Thoracic aorta (tissue), 2 donors: ENCODE measurements around the gene HPX. TPM values are rescaled to one million over a fixed set of nuclear protein-coding genes. Genes with fewer than 3 reads are reported as not detected.

Experiments used
- ATAC-seq: fragments of 150-250 bp; one replicate; pipeline ENCODE4 v1.8.0; 2017; ENCODE audit warnings: low read depth; ENCODE audit not compliant: insufficient number of reproducible peaks, low FRiP score
- DNase-seq: peaks from one replicate; pipeline ENCODE4 v3.0.0-alpha.2; 2020; ENCODE audit warnings: low spot score
- H3K27ac ChIP-seq, 2 donors: fragments of 200-600 bp; sonication (generic); 1 replicate in 1 of 2; 2 replicates in 1 of 2; pipeline ENCODE4 v1.5.1; 2016; ENCODE audit warnings: mild to moderate bottlenecking in 2 of 2, moderate library complexity in 2 of 2
- H3K27me3 ChIP-seq: fragments of 200-600 bp; sonication (generic); replicated peaks from 2 replicates; pipeline ENCODE4 v1.6.0; 2016; ENCODE audit warnings: mild to moderate bottlenecking; ENCODE audit not compliant: insufficient read depth
- H3K36me3 ChIP-seq: fragments of 200-600 bp; sonication (generic); one replicate; pipeline ENCODE4 v1.5.1; 2016
- H3K4me1 ChIP-seq, 2 donors: fragments of 200-600 bp; sonication (generic); 1 replicate in 1 of 2; 2 replicates in 1 of 2; pipeline versions ENCODE4 v1.5.1 to v1.6.0; 2016; ENCODE audit warnings: low read depth in 2 of 2, mild to moderate bottlenecking in 1 of 2; ENCODE audit not compliant: control insufficient read depth in 1 of 2
- H3K4me3 ChIP-seq: fragments of 200-600 bp; sonication (generic); 2 replicates; pipeline ENCODE4 v1.5.1; 2016; ENCODE audit warnings: mild to moderate bottlenecking
- H3K9me3 ChIP-seq: fragments of 200-600 bp; sonication (generic); 2 replicates; pipeline ENCODE4 v1.5.1; 2016
- total RNA-seq, 2 donors: library from RNA; depleted of rRNA; stranded (reverse); fragments of >200 nt; gene quantifications; one replicate each; pipeline versions ENCODE4 v1.1.0 to v1.2.3, GENCODE V29; 2016
- TF ChIP-seq, protein P1 (sequence below): fragments of 200-600 bp; sonication (generic); IDR thresholded peaks from one replicate; pipeline ENCODE4 v1.5.1; 2019; ENCODE audit warnings: antibody characterized with exemption

The HPX gene
- total RNA-seq, 2 donors from 2014 or later, result 0.54 to 2.9 TPM

DNA sequence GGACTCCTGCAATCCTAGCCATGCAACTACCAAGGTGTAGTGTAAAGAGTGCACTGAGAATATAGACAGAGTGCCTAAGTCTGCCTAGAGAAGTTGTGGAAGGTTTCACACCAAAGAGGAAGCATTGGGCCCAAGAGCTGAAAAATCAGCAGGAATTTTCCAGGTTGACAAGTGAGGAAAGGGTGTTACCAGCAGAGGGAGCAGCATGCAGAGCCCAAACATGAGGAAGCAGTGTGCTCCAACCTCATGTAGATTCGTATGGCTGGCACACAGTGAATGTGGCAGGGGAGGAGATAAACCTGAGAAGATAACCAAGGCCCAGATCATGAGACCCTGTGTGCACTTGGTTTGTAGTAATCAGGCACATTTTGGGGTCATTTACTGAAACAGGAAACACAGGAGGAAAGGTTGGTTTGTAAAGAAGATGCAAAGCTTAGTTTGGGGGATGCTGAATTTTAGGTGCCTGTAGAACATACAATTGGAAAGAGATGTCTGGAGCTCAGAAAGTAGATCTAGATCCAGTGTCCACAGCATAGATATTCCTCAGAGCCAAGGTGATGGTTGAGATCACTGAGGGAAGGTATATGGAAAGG lies 1.7 kb downstream of the HPX start:
- DNase-seq (no peak), ATAC-seq (no peak)
- H3K4me3 ChIP-seq, result no peak overlapping the region

DNA sequence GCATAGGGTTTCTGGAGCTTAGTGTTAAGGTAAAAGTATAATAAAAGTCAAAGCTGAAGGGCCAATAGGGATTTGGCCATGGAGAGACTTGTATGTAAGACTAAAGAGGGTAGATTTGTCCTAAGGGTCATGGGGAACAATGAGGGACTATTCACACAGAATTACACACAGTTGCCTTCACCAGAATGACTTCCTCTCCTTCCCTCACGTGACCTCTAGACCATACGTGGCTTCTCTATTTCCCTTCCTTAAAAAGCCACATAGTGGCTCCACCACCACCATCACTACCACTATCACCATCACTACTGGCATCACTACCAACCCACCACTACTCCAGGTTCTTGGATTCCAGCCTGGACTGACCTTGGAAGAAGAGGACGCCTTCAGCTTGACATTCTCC lies 2.8 kb downstream of the HPX start:
- Histone ChIP-seq H3K4me1 (peaks cover 4 to 19% of the 10 kb centered on the region in 2 donors), H3K27ac (no peak overlapping the region), H3K9me3 (no peaks in the 10 kb centered on the region), H3K36me3 (no peaks in the 10 kb centered on the region), H3K27me3 (no peaks in the 10 kb centered on the region), H3K4me3 (no peak overlapping the region)
- DNase-seq (no peak), ATAC-seq (no peak)
- TF ChIP-seq, protein P1, sequence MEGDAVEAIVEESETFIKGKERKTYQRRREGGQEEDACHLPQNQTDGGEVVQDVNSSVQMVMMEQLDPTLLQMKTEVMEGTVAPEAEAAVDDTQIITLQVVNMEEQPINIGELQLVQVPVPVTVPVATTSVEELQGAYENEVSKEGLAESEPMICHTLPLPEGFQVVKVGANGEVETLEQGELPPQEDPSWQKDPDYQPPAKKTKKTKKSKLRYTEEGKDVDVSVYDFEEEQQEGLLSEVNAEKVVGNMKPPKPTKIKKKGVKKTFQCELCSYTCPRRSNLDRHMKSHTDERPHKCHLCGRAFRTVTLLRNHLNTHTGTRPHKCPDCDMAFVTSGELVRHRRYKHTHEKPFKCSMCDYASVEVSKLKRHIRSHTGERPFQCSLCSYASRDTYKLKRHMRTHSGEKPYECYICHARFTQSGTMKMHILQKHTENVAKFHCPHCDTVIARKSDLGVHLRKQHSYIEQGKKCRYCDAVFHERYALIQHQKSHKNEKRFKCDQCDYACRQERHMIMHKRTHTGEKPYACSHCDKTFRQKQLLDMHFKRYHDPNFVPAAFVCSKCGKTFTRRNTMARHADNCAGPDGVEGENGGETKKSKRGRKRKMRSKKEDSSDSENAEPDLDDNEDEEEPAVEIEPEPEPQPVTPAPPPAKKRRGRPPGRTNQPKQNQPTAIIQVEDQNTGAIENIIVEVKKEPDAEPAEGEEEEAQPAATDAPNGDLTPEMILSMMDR, result no peak

More for the DNA sequence above, 1.7 kb downstream of the HPX start:
- TF ChIP-seq, protein P1, result peak; percentile 61
- Histone ChIP-seq H3K36me3 (no peaks in the 10 kb centered on the region), H3K4me1 (peaks cover 4 to 19% of the 10 kb centered on the region in 2 donors), H3K27ac (no peak overlapping the region), H3K9me3 (no peaks in the 10 kb centered on the region), H3K27me3 (no peaks in the 10 kb centered on the region)

DNA sequence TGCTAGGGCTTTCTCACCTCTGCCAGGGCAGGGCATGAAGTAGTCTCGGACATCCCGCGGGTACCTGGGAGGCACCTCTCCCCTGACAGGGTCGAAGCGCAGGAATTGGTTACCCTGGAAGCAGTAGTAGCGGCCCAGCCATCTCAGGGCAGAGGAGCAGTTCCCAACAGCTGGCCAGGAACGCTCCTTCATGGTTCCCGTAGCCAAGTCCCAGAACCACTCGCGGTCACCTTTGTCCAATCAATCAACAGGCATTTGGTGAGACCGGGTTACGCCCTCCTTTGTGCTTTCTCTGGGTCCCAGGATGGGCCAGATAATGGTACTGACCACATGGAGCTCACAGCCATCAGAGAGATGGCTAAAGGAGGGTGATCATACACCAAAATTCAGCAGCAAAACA lies 3.4 kb downstream of the HPX start:
- TF ChIP-seq, protein P1, result no peak
- no peak for ATAC-seq
- DNase-seq, result no peak
- Histone ChIP-seq H3K4me1 (peaks cover 4 to 17% of the 10 kb centered on the region in 2 donors), H3K27me3 (no peaks in the 10 kb centered on the region), H3K36me3 (no peaks in the 10 kb centered on the region), H3K9me3 (no peaks in the 10 kb centered on the region), H3K27ac (no peak overlapping the region), H3K4me3 (no peak overlapping the region)

DNA sequence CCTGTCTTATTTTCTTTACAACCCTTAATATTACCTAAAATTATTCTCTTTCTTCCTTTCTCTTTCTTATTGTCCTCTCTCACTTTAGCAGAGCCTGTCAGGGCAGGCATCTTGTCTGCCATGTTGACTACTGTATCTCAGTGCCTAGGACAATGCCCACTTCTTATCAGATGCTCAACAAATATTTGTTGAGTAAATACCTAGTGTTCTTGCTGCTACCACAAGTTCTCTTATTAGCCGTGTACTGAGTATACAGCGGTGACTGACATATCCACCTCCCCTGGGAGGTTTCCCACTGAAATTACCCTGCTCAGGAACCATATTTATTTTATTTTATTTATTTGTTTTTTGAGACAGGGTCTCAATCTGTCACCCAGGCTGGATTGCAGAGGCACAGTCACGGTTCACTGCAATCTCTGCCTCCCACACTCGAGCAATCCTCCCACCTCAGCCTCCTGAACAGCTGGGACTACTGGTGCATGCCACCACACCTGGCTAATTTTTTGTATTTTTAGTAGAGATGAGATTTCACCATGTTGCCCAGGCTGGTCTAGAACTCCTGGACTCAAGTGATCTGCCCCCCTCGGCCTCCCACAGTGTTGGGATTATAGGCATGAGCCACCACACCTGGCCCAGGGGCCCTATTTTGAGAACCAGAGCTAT lies 6.7 kb downstream of the HPX start:
- H3K4me1 ChIP-seq, result no peaks in the 10 kb centered on the region
- ATAC-seq (no peak), DNase-seq (no peak)
- H3K9me3 ChIP-seq, result no peaks in the 10 kb centered on the region
- no peaks in the 10 kb centered on the region for H3K27me3 ChIP-seq
- H3K36me3 ChIP-seq, result no peaks in the 10 kb centered on the region
- TF ChIP-seq, protein P1, result no peak
- no peak overlapping the region for H3K4me3 ChIP-seq
- no peak overlapping the region for H3K27ac ChIP-seq

- no peaks in the 10 kb centered on the region for H3K27me3 ChIP-seq
- ATAC-seq (no peak), DNase-seq (no peak)
- TF ChIP-seq, protein P1, result no peak
- H3K4me1 ChIP-seq, result no peaks in the 10 kb centered on the region
- no peaks in the 10 kb centered on the region for H3K36me3 ChIP-seq
- no peaks in the 10 kb centered on the region for H3K9me3 ChIP-seq
- no peak overlapping the region for H3K27ac ChIP-seq
- no peak overlapping the region for H3K4me3 ChIP-seq
These were observed 8.9 kb downstream of the HPX start for GRCh38 chr11:6431861-6432260.
